HG02885 (cell line): ENCODE results near the gene RPLP2.

ENCODE experiments used
- ATAC-seq: cut with Tn5 transposase; IDR thresholded peaks from one replicate; pipeline ENCODE4 v1.9.1; 2021; ENCODE audit warnings: mild to moderate bottlenecking; ENCODE audit not compliant: unreplicated experiment, poor library complexity

RPLP2 gene

DNA sequence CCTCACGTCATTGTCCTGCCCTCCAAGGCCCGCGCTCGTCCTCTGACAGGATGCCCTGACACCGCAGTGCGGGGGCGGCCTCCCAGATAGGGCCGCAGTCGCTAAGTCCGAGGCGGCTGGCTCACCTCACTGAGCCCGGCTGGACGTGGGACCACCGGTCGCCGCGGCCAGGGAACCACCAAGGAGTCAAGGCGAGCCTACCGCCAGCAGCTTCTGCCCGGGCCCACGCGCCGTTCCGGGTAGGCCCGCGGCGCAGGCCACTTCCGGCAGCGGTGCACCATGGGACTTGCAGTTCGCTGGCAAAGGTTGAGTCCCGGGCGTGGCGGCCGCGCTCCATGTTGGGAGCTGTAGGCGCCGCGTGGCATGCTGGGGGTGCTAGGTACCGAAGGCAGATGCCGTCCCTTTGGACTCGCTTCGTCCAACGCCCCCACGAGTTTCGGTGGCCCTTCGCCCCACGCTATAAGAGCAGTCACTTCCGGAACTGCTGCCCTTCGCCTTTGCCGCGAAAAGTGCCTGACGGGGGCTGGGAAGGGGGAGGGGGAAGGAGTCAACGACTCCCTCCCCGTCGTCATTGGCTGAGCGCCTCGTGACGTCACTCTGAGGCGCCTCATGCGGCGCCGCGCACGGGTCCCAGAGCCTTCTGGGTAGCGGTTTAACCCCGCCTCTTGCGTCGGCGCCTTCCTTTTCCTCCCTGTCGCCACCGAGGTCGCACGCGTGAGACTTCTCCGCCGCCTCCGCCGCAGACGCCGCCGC lies at the start of gene RPLP2:
RPLP2 (plus strand) TSS at position 681 of the 753 bp plus-strand sequence. CDS start 268 bp downstream, outside the sequence.
- ATAC-seq = peak; percentile 74

DNA sequence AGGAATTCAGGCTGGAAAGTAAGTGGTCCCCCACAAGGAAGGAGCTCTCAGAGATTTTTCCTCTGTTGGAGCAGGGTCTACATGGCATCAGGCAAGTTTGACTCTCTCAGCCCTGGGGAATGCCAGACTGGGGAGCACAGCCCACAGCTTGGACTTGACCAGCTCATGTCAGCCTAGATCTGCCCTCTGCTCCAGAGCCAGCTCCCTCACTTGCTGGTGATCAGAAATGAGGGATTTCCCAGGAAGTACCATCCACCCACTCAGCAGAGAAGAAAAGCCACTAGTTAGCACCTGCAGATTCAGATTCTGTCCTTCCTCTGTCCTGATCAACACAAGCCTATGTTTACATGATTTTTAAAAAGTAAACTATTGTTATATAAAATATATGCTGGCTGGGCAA lies 49.5 kb upstream of the RPLP2 start:
- no peak for ATAC-seq

DNA sequence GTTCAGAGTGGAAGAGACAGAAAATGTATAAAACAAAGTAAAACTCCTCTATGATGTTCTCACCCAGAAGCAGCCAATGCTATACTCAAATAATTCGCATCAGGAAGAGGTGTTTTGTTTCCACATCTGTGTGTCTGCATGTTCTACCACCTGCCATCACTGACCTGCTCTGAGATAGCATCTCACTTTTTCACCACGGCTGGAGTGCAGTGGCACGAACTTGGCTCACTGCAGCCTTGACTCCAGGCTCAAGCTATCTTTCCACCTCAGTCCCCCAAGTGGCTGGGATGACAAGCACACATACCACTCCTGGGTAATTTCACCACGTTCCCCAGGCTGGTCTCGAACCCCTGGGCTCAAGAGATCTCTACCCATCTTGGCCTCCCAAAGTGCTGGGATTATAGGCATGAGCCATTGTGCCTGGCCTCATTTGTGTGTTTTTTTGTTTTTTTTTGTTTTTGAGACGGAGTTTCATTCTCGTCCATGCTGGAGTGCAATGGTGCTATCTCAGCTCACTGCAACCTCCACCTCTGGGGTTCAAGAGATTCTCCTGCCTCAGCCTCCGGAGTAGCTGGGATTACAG lies 48.1 kb upstream of the RPLP2 start:
- ATAC-seq = no peak

DNA sequence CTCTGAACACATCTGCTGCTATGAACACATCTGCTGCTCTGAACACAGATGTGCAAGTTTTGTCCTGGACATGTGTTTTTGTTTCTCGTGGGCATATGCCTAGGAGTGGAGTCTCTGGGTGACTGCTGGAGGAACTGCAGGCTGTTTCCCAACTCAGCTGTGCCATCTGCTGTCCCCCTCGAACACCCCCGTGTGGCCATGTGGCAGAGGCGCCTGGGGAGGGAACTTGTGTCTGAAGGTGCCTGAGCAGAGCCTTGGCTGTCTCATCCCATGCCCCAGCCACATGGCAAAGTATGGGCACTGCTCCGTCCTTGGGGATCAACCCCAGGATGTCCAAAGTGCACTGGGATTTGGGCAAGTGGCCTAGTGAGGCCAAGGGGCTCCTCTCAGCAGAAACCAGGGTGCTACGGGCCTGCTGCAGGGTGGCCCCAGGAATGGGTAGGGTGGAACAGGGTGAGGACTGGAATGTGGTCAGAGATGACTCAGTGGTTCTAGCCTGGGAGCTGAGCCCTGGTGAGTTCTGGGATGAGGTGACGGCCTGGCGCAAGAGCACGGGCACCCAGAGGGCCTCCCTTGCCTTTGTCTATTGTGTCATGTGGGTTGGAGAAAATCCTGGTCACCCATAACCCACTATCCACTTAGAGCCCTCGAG lies 47.2 kb upstream of the RPLP2 start:
- no peak for ATAC-seq

DNA sequence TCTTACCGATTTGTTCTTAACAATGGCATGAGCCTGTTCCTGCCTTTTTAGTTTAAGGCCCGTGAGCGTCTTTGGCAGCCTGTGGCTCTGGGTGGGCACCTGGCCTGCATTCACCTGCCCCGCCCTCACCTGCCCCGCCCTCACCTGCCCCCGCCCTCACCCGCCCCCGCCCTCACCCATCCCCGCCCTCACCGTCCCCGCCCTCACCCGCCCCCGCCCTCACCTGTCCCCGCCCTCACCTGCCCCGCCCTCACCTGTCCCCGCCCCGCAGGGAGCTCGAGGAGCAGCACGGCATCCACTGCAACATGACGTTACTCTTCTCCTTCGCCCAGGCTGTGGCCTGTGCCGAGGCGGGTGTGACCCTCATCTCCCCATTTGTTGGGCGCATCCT lies 46.7 kb upstream of the RPLP2 start:
- ATAC-seq = no peak

DNA sequence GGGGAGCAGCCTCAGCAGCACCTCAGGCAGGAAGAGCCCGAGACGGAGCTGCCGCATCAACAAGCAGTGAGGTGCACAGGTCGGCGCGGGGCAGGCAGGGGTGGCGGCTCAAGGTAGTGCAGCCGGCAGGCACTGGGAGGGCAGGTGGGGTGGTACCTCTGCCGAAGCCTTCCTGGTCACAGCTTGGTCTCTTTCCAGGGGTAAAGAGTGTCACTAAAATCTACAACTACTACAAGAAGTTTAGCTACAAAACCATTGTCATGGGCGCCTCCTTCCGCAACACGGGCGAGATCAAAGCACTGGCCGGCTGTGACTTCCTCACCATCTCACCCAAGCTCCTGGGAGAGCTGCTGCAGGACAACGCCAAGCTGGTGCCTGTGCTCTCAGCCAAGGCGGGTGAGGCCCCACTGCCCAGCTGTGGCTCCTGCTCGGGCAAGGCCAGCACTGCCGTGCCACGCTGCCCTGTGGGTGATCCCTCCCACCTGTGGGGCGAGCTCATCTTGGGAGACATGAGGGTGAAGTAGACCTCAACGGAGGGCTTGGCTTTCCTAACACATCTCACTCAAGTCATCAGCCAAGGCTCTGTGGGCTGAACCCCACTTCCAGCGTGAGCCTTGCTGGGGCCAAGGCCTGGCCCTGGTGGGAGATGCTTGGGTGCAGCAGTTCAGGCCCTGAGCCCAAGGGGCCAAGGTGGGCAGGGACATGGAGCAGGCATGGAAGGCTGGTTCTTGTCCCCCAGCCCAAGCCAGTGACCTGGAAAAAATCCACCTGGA lies 46.0 kb upstream of the RPLP2 start:
- ATAC-seq = no peak

DNA sequence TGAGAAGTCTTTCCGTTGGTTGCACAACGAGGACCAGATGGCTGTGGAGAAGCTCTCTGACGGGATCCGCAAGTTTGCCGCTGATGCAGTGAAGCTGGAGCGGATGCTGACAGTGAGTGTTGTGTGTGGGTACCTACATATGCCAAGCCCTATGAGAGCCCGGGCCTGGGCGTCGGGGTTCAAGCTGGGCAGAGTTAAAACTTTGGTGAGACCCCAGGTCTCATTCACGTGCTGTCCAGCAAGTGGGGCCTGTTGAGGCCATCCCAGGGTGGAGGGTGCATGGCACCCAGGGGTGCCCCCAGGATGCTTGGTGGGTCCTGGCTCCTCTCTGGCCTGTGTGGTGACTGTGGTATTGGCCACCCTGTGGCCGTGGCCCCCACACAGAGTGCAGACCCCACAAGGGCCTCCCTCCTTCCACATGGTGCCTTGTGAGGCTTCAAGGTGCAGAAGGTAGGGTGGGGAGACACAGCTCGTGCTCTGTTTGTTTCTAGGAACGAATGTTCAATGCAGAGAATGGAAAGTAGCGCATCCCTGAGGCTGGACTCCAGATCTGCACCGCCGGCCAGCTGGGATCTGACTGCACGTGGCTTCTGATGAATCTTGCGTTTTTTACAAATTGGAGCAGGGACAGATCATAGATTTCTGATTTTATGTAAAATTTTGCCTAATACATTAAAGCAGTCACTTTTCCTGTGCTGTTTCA lies 45.3 kb upstream of the RPLP2 start:
- ATAC-seq = no peak

DNA sequence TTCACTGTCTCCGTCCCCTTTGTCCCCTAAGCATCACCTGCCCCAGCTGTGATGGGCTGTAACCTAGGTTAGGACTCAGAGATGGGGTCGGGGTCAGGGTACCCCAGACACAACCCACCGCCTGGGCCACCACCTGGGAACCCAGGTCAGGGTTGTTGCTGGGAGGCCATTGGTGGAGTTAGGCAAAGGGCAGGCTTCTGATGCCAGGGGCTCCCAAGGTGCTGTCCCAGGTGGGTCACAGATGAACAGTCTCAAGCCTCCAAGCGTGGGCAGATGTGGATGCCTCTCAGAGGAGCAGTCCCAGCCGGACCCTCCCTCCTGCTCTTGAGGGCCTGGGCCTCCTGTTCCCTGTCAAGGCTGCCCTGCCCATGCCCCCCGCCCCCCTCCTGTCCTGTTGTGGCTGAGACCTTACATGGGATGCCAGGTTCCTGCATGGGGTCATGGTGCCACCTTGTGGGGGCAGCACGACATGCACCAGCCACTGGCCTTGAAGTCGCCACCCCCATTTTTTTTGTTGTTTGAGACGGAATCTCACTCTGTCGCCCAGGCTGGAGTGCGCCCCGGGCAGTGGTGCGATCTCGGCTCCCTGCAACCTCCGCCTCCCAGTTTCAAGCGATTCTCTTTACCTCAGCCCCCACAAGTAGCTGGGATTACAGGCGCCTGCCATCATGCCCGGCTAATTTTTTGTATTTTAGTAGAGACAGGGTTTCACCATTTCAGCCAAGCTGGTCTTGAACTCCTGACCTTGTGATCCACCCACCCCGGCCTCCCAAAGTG lies 44.6 kb upstream of the RPLP2 start:
- ATAC-seq = no peak

DNA sequence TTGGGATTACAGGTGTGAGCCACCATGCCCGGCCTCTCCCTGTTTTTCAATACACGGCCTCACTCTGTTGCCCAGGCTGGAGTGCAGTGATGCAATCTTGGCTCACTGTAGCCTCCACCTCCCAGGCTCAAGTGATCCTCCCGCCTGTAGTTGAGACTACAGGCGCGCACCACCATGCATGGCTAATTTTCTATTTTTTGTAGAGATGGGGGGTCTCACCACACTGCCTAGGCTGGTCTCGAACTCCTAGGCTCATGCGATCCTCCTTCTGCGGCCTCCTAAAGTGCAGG lies 44.0 kb upstream of the RPLP2 start:
- ATAC-seq = no peak

DNA sequence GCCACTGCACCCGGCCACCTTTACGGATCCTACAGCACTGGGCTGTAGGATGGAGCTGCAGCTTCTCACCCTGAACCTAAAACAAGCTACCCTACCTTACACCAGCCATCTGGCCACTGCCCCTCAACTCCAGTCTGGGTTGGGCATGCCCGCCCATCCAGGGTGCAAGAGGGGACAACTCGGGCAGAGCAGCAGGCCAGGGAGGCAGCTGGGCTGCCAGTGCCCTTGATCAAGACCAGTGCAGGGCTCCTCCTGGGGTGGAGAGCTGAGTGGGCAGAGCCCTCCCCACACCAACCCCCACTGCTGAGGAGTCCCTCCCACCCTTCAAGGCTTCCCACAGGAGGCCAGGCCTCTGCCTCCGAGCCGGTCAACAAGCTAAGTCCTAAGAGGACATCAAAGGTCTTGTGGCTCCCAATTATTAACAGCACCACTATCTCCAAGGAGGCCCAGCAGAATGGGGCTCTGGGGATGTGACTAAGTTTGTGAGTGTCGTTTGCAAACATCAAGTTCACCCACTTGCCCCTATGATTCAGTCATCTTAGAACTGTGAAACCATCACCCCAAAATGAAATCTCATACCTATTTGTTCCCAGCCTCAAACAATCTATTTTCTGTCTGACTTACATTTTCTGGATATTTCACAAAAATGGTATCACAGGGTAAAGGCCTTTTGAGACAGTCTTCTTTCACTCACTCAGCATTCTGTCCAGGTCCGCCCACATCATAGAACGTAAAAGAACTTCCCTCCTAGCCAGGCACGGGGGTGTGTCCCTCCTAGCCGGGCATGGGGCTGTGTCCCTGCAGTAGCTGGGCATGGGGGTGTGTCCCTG lies 43.4 kb upstream of the RPLP2 start:
- ATAC-seq = no peak

DNA sequence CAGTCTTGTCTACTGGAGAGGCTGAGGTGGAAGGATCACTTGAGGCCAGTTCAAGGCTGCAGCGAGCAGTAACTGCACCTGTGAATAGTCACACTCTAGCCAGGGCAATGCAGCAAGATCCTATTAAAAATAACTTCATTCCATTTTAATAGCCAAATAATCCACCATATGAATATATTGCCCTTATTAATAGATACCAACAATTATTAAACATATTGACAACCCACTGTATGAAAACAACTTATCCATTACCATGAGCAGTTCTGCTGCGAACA lies 42.9 kb upstream of the RPLP2 start:
- no peak for ATAC-seq

DNA sequence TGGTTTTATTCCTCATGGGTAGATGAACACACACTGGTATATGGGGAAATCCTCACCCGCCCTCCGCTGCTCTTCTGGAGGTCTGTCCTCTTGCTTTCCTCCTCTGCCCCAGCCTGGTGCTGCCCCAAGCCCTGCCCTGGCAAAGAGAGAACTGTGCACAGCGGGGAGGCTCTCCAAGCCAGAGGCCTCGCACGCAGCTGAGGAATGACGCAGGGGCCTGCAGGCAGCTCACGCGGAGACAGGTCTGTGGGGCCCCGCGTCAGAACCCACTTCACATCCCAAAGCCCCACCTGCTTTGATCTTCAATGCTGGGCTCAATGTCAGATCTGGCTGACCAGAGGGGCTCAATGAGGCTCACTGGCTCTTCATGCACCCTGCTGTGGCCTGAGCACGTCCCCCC lies 42.5 kb upstream of the RPLP2 start:
- no peak for ATAC-seq

DNA sequence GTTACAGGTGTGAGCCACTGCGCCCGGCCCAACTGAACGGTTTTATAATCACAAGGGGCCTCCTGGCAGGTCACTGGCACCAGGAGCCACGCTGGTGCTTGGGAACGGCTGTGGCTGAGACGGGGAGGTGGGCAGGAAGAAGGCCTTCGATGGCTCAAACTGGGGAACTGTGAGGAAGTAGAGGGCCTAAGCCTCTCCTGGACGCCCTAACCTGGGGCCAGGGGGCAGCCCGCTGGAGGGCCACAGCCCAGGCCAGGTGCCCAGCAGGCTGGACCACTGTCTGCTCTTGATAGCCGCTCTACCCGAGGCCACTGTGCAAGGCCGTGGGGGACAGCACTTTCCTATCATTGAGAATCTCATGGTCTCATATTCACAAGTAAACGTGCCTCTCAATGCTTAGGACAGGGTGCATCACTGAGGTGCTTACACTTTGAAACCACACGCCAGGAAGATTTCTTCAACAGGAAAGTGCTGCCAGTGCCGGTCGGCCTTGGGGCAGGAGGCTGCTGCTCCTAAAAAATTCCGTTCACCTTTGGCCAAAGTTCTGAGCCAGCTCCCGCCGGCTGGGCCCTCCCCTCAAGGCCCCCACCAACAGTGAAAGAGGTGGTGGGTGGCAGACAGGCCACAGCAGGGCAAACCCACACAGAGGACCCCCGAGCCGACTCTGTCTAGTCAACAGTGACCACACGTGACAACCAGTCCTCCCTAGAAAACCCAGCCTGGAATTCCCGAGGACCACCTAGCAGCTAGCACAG lies 39.7 kb upstream of the RPLP2 start:
- no peak for ATAC-seq

DNA sequence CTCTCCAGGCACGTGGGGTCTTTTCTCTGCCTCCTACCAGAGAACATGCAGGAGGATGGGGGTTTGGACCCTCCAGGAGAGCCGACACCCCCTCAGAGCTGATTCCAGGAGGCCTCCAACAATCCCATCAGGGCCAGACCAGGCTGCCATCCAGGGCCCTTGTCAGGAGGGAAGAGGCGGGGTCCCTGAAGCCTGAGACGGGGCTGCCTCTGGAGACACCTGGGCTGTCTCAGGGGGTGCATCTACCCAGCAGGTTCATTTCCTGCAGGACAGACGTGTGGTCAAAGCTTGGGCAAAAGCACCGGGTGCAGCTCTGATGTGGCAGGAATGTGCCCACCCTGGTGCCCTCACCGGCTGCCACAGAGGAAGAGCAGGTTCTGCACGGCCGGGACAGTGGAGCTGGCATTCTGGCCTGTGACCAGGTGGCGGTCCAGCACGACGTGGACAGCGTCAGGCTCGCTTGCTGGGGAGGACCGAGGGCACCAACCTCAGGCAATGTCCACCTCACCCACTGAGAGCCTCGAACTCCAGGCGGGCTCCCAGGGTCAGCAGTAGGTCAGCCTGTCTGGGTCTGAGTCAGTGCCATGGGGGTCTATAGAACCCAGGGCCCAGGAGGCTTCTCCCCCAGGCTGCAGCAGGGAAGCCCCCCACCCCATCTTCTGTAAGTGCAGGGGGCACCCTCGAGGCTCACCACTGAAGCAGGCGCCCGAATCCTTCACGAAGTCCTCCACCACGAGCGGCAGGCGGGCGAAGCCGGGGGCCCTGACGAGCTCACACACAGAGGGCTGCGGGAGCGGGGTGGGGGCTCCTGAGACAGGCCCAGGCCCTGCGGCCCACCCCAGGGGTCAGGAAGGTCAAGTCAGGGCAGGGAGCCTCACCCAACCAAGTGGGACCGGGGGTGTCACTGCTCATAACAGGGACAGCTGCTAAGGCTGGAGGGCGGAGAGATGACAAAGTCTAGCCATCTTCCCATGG lies 38.8 kb upstream of the RPLP2 start:
- no peak for ATAC-seq

DNA sequence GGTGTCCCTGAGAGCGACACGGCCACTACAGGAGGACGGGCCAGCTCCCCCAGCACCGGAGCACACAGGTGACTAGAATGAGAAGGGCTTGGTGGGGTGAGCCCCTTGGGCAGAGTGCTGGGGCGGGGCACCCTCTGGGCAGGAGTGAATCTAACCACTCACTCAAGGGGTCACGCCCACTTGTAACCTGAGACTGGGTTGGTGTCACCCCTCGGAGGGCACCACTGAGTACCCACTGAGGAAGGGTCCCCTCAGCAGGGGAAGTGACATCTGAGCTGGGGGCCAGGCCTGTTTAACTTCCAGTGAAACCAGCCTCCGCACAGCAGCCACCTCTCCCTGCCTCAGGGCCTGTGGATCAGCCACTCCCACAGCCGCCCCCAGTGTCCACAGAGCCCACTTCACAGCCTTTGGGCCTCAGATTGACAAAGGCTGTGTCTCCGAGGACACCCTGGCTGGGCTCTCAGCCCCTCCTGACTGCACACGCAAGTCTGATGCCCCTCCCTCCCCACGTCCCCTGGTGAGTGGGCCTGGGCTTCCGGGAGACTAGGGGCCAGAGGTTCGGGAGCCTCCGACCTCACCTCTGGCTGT lies 38.1 kb upstream of the RPLP2 start:
- ATAC-seq = no peak

DNA sequence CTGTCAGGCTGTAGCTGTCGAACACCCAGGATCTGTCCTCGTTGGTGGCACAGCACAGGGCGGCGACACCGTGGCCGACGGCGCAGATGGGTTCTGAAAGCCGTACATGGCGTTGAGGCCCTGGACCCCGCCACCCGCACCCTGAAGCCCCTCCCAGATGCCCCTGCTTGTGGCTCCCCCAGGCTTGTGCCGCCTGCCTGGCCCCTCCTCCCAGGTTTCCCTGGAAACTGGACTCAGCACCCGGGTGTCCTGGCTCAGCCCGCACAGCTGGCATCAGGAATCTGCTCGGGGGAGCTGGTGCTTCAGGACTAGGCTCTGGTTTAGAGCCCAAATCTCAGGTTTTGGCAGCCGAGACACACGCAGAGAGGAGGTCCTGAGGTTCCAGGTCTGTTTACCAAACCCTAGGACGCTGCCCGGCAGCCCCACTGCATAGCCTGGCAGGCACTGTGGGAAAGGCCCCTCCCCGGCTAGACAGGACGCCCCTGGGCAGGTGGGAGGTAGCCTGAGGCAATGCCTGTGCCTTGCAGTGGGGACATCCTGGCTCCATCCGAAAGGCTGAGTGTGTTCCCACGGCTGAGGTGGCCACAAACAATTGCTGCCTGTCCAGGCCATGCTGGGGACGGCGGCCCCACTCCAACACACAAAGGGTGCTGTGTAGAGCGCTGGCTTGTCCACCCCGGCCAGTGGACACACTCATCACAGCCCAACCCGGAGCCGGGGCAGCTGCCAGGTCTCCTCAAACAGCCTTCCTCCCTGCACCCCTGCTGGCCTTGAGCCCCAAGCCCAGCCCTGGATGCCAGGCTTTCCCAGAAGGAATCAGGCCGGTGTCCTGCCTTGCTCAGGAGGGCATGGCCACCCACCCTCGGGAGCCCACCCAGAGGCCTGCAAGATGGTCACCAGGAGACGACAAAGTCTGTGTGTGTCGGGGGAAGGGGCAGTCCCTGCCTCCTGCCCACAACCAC lies 37.1 kb upstream of the RPLP2 start:
- no peak for ATAC-seq
